ENCODE results near the gene PDE3A.

Gene PDE3A

DNA sequence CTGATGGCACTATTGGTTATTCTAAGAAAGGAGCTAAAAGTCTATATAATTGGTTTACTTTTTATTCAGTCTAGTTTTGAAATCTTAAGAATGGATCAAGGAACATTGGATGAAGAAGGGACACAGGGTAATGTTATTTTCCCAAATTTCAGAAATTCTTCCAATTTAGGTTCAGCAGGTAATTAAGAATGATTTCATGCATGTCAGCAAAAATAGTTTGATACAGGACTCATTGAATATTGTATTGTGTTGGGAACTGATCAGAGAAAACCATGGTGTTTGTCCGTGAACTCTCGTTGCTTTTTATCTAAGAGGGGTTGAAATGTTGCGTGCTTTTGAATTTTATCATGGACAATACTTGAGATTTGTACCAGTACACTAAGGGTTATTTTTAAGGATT, 58.6 kb downstream of the PDE3A start:
- Mint-ChIP-seq H3K4me1 (no peaks in the 10 kb centered on the region), H3K9me3 (no peaks in the 10 kb centered on the region), H3K4me3 (no peak overlapping the region), H3K36me3 (no peaks in the 10 kb centered on the region), H3K27ac (no peak overlapping the region)
- no peak for DNase-seq (ENCODE audit: low spot score in 2 of 2)
- ATAC-seq = no peak

GRCh38 chr12:20429852-20430251, 61.5 kb downstream of the PDE3A start:
- Mint-ChIP-seq H3K36me3 (no peaks in the 10 kb centered on the region), H3K4me3 (no peak overlapping the region), H3K9me3 (no peaks in the 10 kb centered on the region), H3K27ac (no peak overlapping the region), H3K4me1 (no peaks in the 10 kb centered on the region)
- ATAC-seq (no peak), DNase-seq (ENCODE audit: low spot score in 2 of 2) (no peak)

DNA sequence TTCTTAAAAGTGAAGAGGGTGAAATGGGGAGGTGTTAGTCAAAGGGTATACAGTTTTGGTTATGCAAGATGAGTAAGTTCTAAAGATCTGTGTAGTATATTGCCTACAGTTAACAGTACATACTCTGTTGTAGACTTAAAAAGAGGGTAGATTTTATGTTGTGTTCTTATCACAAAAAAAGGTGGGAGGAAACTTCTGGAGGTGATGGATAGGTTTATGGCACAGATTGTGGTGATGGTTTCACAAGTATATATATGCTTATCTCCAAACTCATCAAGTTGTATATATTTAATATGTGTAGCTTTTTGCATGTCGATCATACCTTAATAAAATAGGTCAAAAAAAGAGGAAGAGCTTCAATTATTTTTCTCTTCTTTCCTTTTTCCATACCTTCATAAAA, 64.0 kb downstream of the PDE3A start:
- no peak for ATAC-seq
- no peaks in the 10 kb centered on the region for H3K36me3 Mint-ChIP-seq
- H3K4me1 Mint-ChIP-seq = no peaks in the 10 kb centered on the region

GRCh38 chr12:20434996-20435395, 66.7 kb downstream of the PDE3A start:
- Mint-ChIP-seq H3K36me3 (no peaks in the 10 kb centered on the region), H3K4me3 (no peak overlapping the region), H3K9me3 (no peaks in the 10 kb centered on the region), H3K27ac (no peak overlapping the region), H3K4me1 (no peaks in the 10 kb centered on the region)
- DNase-seq (ENCODE audit: low spot score in 2 of 2) (no peak), ATAC-seq (no peak)

More for the DNA sequence above, 64.0 kb downstream of the PDE3A start:
- no peak for DNase-seq (ENCODE audit: low spot score in 2 of 2)
- Mint-ChIP-seq H3K4me3 (no peak overlapping the region), H3K9me3 (no peaks in the 10 kb centered on the region), H3K27ac (no peak overlapping the region)

DNA sequence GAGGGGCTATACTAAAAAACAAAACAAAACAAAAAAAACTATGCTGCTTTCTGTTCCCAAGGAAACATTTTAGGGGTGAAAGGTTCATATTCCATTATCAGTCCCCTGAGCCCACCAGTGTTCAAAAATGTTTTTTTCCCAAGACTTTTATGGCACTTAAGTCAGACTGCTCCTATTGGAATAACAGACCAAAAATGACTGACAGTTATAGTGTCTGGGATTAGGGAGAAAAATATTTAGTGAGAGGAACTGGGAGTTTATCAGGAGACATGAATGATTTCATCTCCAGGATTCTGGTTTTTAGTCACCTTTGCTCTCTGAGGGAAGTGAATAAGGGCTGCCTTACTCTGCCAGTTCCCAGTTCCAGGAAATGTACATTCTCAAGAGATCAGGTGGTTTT, 68.0 kb downstream of the PDE3A start:
- Mint-ChIP-seq H3K9me3 (no peaks in the 10 kb centered on the region), H3K36me3 (no peaks in the 10 kb centered on the region)

GRCh38 chr12:20438299-20438779, 70.0 kb downstream of the PDE3A start:
- no peaks in the 10 kb centered on the region for H3K36me3 Mint-ChIP-seq
- no peak overlapping the region for H3K27ac Mint-ChIP-seq
- DNase-seq (ENCODE audit: low spot score in 2 of 2) (no peak), ATAC-seq (no peak)
- H3K4me3 Mint-ChIP-seq = no peak overlapping the region
- H3K4me1 Mint-ChIP-seq = no peaks in the 10 kb centered on the region
- H3K9me3 Mint-ChIP-seq = no peaks in the 10 kb centered on the region

More for the DNA sequence above, 68.0 kb downstream of the PDE3A start:
- H3K4me3 Mint-ChIP-seq = no peak overlapping the region
- H3K4me1 Mint-ChIP-seq = no peaks in the 10 kb centered on the region
- DNase-seq (ENCODE audit: low spot score in 2 of 2) (no peak), ATAC-seq (no peak)
- no peak overlapping the region for H3K27ac Mint-ChIP-seq

- ATAC-seq = no peak
- DNase-seq (ENCODE audit: low spot score in 2 of 2) = no peak
- no peaks in the 10 kb centered on the region for H3K9me3 Mint-ChIP-seq
- H3K36me3 Mint-ChIP-seq = no peaks in the 10 kb centered on the region
- H3K4me3 Mint-ChIP-seq = no peak overlapping the region
- H3K4me1 Mint-ChIP-seq = no peaks in the 10 kb centered on the region
- H3K27ac Mint-ChIP-seq = no peak overlapping the region
Measured at GRCh38 chr12:20439626-20440025, 71.3 kb downstream of the PDE3A start.

DNA sequence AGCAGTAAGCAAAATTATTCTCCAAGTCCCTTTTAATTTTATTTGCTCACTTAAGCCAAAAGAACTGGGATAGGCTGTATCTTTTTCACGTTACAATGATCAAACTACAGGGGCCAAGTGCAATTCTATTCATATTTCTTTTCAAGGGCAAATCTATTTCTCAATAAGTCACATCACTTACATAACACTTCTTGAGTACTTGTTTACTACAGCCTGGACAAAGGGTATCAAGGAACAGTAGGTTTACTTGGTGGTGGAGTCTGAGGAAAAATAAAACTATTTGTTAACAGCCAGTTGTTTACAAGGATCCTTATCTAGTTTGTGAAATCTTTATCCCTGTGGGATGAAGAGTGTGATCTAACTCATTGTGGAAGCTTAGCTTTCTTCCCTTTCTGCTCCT, 72.1 kb downstream of the PDE3A start:
- H3K27ac Mint-ChIP-seq = no peak overlapping the region
- DNase-seq (ENCODE audit: low spot score in 2 of 2) (no peak), ATAC-seq (no peak)
- H3K9me3 Mint-ChIP-seq = no peaks in the 10 kb centered on the region
- H3K36me3 Mint-ChIP-seq = no peaks in the 10 kb centered on the region
- no peaks in the 10 kb centered on the region for H3K4me1 Mint-ChIP-seq
- no peak overlapping the region for H3K4me3 Mint-ChIP-seq

- ATAC-seq = no peak
- H3K27ac Mint-ChIP-seq = no peak overlapping the region
Measured at GRCh38 chr12:20442322-20442721, 74.0 kb downstream of the PDE3A start.

DNA sequence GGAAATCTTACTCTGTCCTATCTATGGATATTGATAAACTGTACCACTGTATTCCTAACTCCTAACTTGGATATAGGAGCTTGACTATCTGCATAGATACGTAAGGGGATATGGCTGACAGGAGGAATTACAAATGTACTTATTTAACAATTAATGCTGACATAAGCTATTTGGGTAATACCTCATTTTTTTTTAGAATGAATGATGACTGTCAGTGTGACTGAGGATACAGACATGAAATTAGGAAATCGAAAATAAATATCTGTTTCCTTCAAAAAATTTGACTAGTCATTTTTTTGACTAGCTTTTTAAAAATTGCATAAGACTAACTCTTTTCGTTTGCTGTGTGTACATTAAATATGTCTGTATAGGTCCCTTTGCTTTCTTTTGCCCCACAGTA, 74.9 kb downstream of the PDE3A start:
- H3K27ac Mint-ChIP-seq = no peak overlapping the region
- no peak overlapping the region for H3K4me3 Mint-ChIP-seq
- no peaks in the 10 kb centered on the region for H3K4me1 Mint-ChIP-seq
- DNase-seq (ENCODE audit: low spot score in 2 of 2) (no peak), ATAC-seq (no peak)
- H3K36me3 Mint-ChIP-seq = no peaks in the 10 kb centered on the region
- no peaks in the 10 kb centered on the region for H3K9me3 Mint-ChIP-seq

More at GRCh38 chr12:20442322-20442721, 74.0 kb downstream of the PDE3A start:
- DNase-seq (ENCODE audit: low spot score in 2 of 2) = no peak
- no peaks in the 10 kb centered on the region for H3K36me3 Mint-ChIP-seq
- no peaks in the 10 kb centered on the region for H3K4me1 Mint-ChIP-seq
- H3K9me3 Mint-ChIP-seq = no peaks in the 10 kb centered on the region
- H3K4me3 Mint-ChIP-seq = no peak overlapping the region

- Mint-ChIP-seq H3K4me1 (no peaks in the 10 kb centered on the region), H3K27ac (no peak overlapping the region), H3K4me3 (no peak overlapping the region), H3K36me3 (no peaks in the 10 kb centered on the region), H3K9me3 (no peaks in the 10 kb centered on the region)
- ATAC-seq = no peak
- DNase-seq (ENCODE audit: low spot score in 2 of 2) = no peak
Measured at GRCh38 chr12:20443792-20444191, 75.5 kb downstream of the PDE3A start.

GRCh38 chr12:20444595-20445170, 76.3 kb downstream of the PDE3A start:
- ATAC-seq = no peak
- Mint-ChIP-seq H3K9me3 (no peaks in the 10 kb centered on the region), H3K4me3 (no peak overlapping the region), H3K4me1 (no peaks in the 10 kb centered on the region), H3K36me3 (no peaks in the 10 kb centered on the region), H3K27ac (no peak overlapping the region)
- DNase-seq (ENCODE audit: low spot score in 2 of 2) = no peak

DNA sequence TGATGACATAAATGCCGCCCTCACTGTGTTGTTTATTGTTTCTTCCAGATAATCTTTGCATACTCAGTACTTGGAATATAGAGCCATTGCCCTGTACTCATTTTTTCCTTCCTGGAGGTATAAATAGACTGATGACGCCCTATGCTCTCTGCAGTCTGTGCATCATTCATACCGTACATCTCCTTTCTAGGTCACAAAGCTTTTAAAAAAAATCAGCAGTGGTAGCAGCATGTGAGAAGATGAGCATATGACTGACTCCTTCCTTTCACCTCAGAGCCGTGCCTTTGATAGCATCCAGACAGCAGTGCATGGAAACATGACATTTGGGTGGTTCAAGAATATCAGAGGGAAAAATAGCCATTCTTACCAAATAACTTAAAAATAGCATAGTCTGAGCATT, 77.3 kb downstream of the PDE3A start:
- Mint-ChIP-seq H3K36me3 (no peaks in the 10 kb centered on the region), H3K4me3 (no peak overlapping the region), H3K4me1 (no peaks in the 10 kb centered on the region), H3K27ac (no peak overlapping the region), H3K9me3 (no peaks in the 10 kb centered on the region)
- peak; percentile 16 for ATAC-seq
- no peak for DNase-seq (ENCODE audit: low spot score in 2 of 2)

DNA sequence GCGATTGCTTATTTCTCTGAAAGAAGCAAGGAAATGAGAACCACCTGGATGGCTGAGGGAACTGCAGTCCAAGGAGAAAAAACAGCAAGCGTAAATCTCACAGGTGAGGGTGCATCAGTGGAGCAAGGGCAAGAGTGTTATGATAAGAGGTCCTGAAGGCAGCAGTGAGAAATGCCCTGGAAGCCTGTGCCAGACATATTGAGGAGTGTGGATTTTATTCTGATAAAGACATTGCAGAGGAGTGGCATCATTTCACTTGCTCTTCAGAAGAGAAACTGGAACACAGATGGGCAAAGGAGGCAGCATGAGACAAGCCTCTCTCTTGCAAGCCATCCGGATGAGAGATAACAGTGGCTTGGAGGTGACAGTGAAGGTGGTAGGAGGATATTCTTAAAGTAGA, 78.5 kb downstream of the PDE3A start:
- Mint-ChIP-seq H3K27ac (no peak overlapping the region), H3K36me3 (no peaks in the 10 kb centered on the region), H3K4me3 (no peak overlapping the region), H3K9me3 (no peaks in the 10 kb centered on the region), H3K4me1 (no peaks in the 10 kb centered on the region)
- ATAC-seq = no peak
- no peak for DNase-seq (ENCODE audit: low spot score in 2 of 2)

DNA sequence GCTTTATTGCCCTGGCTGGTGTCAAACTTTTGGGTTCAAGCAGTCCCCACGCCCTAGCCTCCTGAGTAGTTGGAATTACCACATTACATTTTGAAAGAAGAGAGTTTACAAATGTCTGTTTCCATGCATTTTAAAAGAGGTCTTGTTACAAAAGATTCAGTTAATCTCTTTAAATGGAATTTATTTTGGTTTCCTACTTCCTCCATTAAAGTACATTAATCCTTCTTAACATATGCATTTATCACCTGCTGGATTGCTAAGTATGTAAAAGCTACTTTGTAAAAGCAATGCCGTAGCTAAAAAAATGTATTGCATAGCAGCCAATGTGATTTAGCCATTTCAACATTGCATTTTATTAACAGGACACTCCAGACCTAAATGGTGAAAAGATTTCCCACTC, 80.4 kb downstream of the PDE3A start:
- ATAC-seq (no peak), DNase-seq (ENCODE audit: low spot score in 2 of 2) (no peak)
- Mint-ChIP-seq H3K4me1 (no peaks in the 10 kb centered on the region), H3K36me3 (no peaks in the 10 kb centered on the region), H3K9me3 (no peaks in the 10 kb centered on the region), H3K27ac (no peak overlapping the region), H3K4me3 (no peak overlapping the region)

- no peak overlapping the region for H3K4me3 Mint-ChIP-seq
Measured at GRCh38 chr12:20450591-20451180, 82.3 kb downstream of the PDE3A start.

More at GRCh38 chr12:20450591-20451180, 82.3 kb downstream of the PDE3A start:
- no peak for DNase-seq (ENCODE audit: low spot score in 2 of 2)
- Mint-ChIP-seq H3K27ac (no peak overlapping the region), H3K36me3 (no peaks in the 10 kb centered on the region), H3K9me3 (no peaks in the 10 kb centered on the region), H3K4me1 (no peaks in the 10 kb centered on the region)
- no peak for ATAC-seq
